ENCODE data around the gene LMO1. TPM values are rescaled to one million over a fixed set of nuclear protein-coding genes. Genes with fewer than 3 reads are reported as not detected.
A peak's percentile ranks its signal among the peaks of the same experiment; 100 is the strongest.

Gene LMO1
- total and polyA plus RNA-seq, 10 donors, result 0.17 to 1.0 (median 0.57) TPM; not detected in 5

- H3K27ac ChIP-seq, result no peak overlapping the region
- peaks cover 0 to 2% (median under 1%) of the 10 kb centered on the region in 6 donors for H3K4me1 ChIP-seq
- intact Hi-C loops (cut with DNase I; ENCODE audit: low total_unique reads), result no loop called here
- H3K9me3 ChIP-seq, result no peaks in the 10 kb centered on the region
- peaks cover 0 to 34% (median 4%) of the 10 kb centered on the region in 7 donors for H3K27me3 ChIP-seq (replicated peaks in 1 of 7)
- TF ChIP-seq POLR2A (IDR thresholded peaks at IDR 0.05) (no peak), POLR2AphosphoS5 (IDR thresholded peaks at IDR 0.05) (no peak), CTCF (IDR thresholded peaks at IDR 0.05 in 8 of 11, conservative IDR thresholded peaks at IDR 0.05 in 3 of 11) (no peak)
- DNase-seq, result peak; percentile 25
- H3K36me3 ChIP-seq, result no peaks in the 10 kb centered on the region
- H3K4me3 ChIP-seq, result no peak overlapping the region
- WGBS, 5 donors, result 79 to 91% (median 86%) methylated on average over 4 of the region's 4 CpGs
Observed at GRCh38 chr11:8257003-8257664, 6.5 kb downstream of the LMO1 start.

GRCh38 chr11:8256271-8257002, 7.2 kb downstream of the LMO1 start:
- DNase-seq, result peak; percentile 14
- TF ChIP-seq CTCF (IDR thresholded peaks at IDR 0.05 in 8 of 11, conservative IDR thresholded peaks at IDR 0.05 in 3 of 11) (no peak), POLR2A (IDR thresholded peaks at IDR 0.05) (no peak), POLR2AphosphoS5 (IDR thresholded peaks at IDR 0.05) (no peak)
- intact Hi-C loops (cut with DNase I; ENCODE audit: low total_unique reads), result no loop called here
- Histone ChIP-seq H3K9me3 (no peaks in the 10 kb centered on the region), H3K4me3 (no peak overlapping the region), H3K4me1 (no peaks in the 10 kb centered on the region), H3K36me3 (no peaks in the 10 kb centered on the region), H3K27ac (no peak overlapping the region), H3K27me3 (replicated peaks in 1 of 7) (peaks cover 0 to 27% (median 0%) of the 10 kb centered on the region in 7 donors)
- WGBS, 5 donors, result 71 to 82% (median 79%) methylated on average over 5 of the region's 5 CpGs

GRCh38 chr11:8253566-8253965, 10.1 kb downstream of the LMO1 start:
- no peaks in the 10 kb centered on the region for H3K36me3 ChIP-seq
- H3K9me3 ChIP-seq, result no peaks in the 10 kb centered on the region
- H3K4me1 ChIP-seq, result no peaks in the 10 kb centered on the region
- 79 to 88% (median 83%) methylated on average over 12 of the region's 12 CpGs for WGBS, 5 donors
- H3K27me3 ChIP-seq (replicated peaks in 1 of 7), result peaks cover 0 to 1% (median 0%) of the 10 kb centered on the region in 7 donors
- peak; percentile 18 for DNase-seq
- TF ChIP-seq CTCF (IDR thresholded peaks at IDR 0.05 in 8 of 11, conservative IDR thresholded peaks at IDR 0.05 in 3 of 11), result no peak
- intact Hi-C loops (cut with DNase I; ENCODE audit: low total_unique reads), result no loop called here
- no peak overlapping the region for H3K4me3 ChIP-seq
- no peak overlapping the region for H3K27ac ChIP-seq

DNA sequence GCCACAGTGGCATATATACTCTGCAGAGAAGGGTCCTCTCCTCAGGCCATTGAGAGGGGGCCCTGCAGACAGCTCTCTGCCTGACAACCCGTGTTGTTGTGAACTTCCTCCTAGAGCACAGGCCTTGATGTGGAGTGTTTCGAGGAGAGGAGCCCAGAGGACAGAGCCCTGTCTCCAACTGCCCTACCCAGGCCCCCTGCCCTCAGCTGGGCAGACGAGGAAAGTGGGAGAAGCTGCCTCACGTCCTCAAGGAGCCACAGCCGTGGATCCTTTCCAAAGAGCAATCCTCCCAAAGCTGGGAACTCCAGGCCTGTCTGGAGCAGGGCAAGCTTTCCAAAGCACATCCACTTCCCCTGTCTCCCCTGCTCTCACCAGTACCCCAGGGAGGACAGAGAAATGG, 10.7 kb downstream of the LMO1 start:
- peak; percentile 61 for DNase-seq
- Histone ChIP-seq H3K27ac (no peak overlapping the region), H3K27me3 (replicated peaks in 1 of 7) (no peaks in the 10 kb centered on the region), H3K4me1 (no peaks in the 10 kb centered on the region), H3K36me3 (no peaks in the 10 kb centered on the region), H3K9me3 (no peaks in the 10 kb centered on the region), H3K4me3 (no peak overlapping the region)
- TF ChIP-seq CTCF (IDR thresholded peaks at IDR 0.05 in 8 of 11, conservative IDR thresholded peaks at IDR 0.05 in 3 of 11) (no peak), POLR2AphosphoS5 (IDR thresholded peaks at IDR 0.05) (no peak), POLR2A (IDR thresholded peaks at IDR 0.05) (no peak)
- WGBS, 5 donors, result 58 to 76% (median 75%) methylated on average over 4 to 5 of the region's 5 CpGs
- intact Hi-C loops (cut with DNase I; ENCODE audit: low total_unique reads), result no loop called here
